ENCODE results near the gene FAIM. TPM values are rescaled to one million over a fixed set of nuclear protein-coding genes. Genes with fewer than 3 reads are reported as not detected.

Gene FAIM
- total and polyA plus RNA-seq, 2 donors = 25.1 to 42.2 TPM

DNA sequence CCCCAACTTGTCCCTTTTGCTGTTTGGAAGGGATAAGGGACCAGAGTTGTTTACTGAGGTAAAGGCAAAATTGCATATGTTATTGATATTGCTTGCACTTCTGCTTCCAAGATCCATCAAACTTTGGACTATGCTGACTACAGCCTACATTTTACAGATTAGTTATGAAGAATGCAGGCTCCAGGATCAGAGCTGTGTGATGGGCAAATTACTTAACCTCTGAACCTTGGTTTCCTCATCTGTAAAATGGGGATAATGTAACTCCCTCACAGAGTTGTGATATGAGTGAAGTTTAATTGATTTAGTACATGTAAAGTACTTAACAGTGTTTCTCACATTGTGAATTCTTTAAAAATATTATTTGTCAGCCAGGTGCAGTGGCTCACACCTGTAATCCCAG is 15.9 kb downstream of the FAIM start:
- DNase-seq (ENCODE audit: low read depth in 6 of 9, low spot score in 9 of 9) = no peak
- H3K4me3 ChIP-seq (ENCODE audit: low read length in 2 of 2) = no peak overlapping the region
- peaks cover 4 to 6% of the 10 kb centered on the region in 2 donors for H3K36me3 ChIP-seq (ENCODE audit: control insufficient read depth in 2 of 2, insufficient read depth in 2 of 2, low read length in 1 of 2)
- H3K4me1 ChIP-seq (ENCODE audit: control insufficient read depth in 2 of 2, insufficient read depth in 2 of 2, low read length in 2 of 2) = no peaks in the 10 kb centered on the region
- H3K27ac ChIP-seq (ENCODE audit: low read depth in 1 of 2, low read length in 1 of 2) = no peak overlapping the region
- H3K9me3 ChIP-seq (ENCODE audit: control insufficient read depth in 2 of 2, insufficient read depth in 1 of 2, low read length in 1 of 2) = no peaks in the 10 kb centered on the region
- no peaks in the 10 kb centered on the region for H3K27me3 ChIP-seq (ENCODE audit: control insufficient read depth in 2 of 2, insufficient read depth in 1 of 2, low read length in 1 of 2)

DNA sequence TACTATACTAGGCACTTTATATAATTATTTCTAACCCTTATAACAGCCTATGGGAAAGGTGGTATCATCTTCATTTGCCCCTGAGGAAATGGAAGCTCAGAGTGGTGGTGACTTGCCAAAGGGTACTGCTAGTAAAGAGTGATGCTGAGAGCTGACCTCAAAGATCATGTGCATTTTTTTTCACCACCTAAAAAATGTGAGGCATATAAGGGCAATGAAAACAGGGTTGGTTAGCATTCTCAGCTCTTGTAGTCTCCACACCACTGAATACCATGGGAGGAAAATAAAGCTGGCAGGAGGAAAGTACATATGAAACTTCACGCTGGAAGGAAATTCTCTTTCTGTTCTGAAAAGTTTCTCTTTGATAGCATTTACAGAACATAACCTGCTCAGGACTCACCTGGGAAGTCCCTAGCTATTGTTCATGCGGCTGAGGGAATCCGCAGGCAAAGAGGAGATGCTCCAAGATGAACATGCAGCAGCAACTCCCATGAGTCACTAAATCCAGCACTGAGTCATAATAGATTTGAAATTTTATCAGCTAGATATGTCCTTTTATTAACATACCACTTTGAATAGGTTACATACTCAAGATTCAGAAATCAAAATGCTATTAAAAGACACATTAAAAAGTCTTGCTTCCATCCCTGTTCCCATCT is 17.3 kb downstream of the FAIM start:
- Histone ChIP-seq H3K27me3 (ENCODE audit: control insufficient read depth in 2 of 2, insufficient read depth in 1 of 2, low read length in 1 of 2) (no peaks in the 10 kb centered on the region), H3K4me3 (ENCODE audit: low read length in 2 of 2) (no peak overlapping the region), H3K27ac (ENCODE audit: low read depth in 1 of 2, low read length in 1 of 2) (peak overlapping the region in 1 of 2 donors; percentile 69), H3K4me1 (ENCODE audit: control insufficient read depth in 2 of 2, insufficient read depth in 2 of 2, low read length in 2 of 2) (no peaks in the 10 kb centered on the region), H3K9me3 (ENCODE audit: control insufficient read depth in 2 of 2, insufficient read depth in 1 of 2, low read length in 1 of 2) (no peaks in the 10 kb centered on the region), H3K36me3 (ENCODE audit: control insufficient read depth in 2 of 2, insufficient read depth in 2 of 2, low read length in 1 of 2) (peaks cover 4 to 11% of the 10 kb centered on the region in 2 donors)
- peak in 1 of 9 donors; percentile 22 for DNase-seq (ENCODE audit: low read depth in 6 of 9, low spot score in 9 of 9)
- 96% methylated on average over 3 of the region's 3 CpGs for WGBS

DNA sequence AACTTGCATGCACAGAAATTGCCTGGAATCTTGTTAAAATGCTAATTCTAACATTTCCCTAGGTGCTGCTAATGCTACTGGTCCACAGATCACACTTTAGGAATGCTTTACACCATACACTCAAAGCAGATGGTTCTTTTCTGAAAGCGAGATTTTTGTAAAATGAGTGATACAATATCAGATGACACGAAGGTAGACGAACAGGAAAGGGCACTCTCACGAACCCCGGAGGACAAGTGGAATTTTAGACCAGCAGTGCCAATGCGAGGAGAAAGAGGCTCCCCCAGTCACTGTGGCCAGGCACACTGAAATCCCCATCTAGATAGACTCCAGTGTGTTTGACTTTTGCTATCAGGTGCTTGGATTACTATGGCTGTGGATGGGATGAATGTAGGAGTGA is 21.0 kb downstream of the FAIM start:
- WGBS = 81% methylated on average over 6 of the region's 6 CpGs

DNA sequence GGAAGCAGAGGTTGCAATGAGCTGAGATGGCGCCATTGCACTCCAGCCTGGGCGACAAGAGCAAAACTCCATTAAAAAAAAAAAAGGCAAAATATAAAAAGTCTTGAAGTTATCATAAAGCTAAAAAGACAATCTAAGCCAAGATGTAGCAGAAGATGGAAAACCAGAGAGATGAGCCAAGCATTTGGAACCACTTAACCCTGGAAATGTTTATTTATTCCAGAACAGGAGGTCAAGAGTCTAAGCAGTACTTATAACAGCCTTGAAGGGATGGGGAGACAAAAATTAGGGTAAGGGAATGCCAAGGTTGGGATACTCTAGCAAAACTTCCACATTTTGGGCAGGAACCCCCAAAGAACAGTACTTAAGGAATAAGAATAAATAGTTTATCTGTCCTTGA is 30.1 kb downstream of the FAIM start:
- 100% methylated on average over 2 of the region's 2 CpGs for WGBS

More for the DNA sequence above, 21.0 kb downstream of the FAIM start:
- Histone ChIP-seq H3K4me3 (ENCODE audit: low read length in 2 of 2) (no peak overlapping the region), H3K4me1 (ENCODE audit: control insufficient read depth in 2 of 2, insufficient read depth in 2 of 2, low read length in 2 of 2) (no peaks in the 10 kb centered on the region), H3K27me3 (ENCODE audit: control insufficient read depth in 2 of 2, insufficient read depth in 1 of 2, low read length in 1 of 2) (no peaks in the 10 kb centered on the region), H3K9me3 (ENCODE audit: control insufficient read depth in 2 of 2, insufficient read depth in 1 of 2, low read length in 1 of 2) (no peaks in the 10 kb centered on the region), H3K27ac (ENCODE audit: low read depth in 1 of 2, low read length in 1 of 2) (no peak overlapping the region), H3K36me3 (ENCODE audit: control insufficient read depth in 2 of 2, insufficient read depth in 2 of 2, low read length in 1 of 2) (peaks cover 11 to 23% of the 10 kb centered on the region in 2 donors)
- DNase-seq (ENCODE audit: low read depth in 6 of 9, low spot score in 9 of 9) = no peak

DNA sequence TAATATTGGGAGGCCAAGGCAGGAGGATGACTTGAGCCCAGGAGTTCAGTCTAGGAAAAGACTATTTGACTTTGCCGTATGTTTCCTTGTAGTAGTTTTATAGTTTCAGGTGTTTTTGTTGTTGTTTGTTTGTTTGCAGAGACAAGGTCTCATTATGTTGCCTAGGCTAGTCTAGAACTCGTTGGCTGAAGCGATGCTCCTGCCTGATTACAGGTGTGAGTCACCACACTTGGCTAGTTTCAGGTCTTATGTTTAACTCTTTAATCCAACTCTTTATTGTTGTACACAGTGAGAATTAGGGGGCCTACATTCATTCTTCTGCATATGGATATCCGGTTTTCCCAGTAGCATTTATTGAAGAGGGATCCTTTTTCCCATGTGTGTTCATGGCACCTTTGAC is 32.0 kb downstream of the FAIM start:
- no peak overlapping the region for H3K27ac ChIP-seq (ENCODE audit: low read depth in 1 of 2, low read length in 1 of 2)
- no peaks in the 10 kb centered on the region for H3K4me1 ChIP-seq (ENCODE audit: control insufficient read depth in 2 of 2, insufficient read depth in 2 of 2, low read length in 2 of 2)
- no peak for DNase-seq (ENCODE audit: low read depth in 6 of 9, low spot score in 9 of 9)
- H3K27me3 ChIP-seq (ENCODE audit: control insufficient read depth in 2 of 2, insufficient read depth in 1 of 2, low read length in 1 of 2) = no peaks in the 10 kb centered on the region
- 98% methylated on average over 4 of the region's 4 CpGs for WGBS
- peaks cover 0 to 3% of the 10 kb centered on the region in 2 donors for H3K9me3 ChIP-seq (ENCODE audit: control insufficient read depth in 2 of 2, insufficient read depth in 1 of 2, low read length in 1 of 2)
- peaks cover 0 to 3% of the 10 kb centered on the region in 2 donors for H3K36me3 ChIP-seq (ENCODE audit: control insufficient read depth in 2 of 2, insufficient read depth in 2 of 2, low read length in 1 of 2)
- no peak overlapping the region for H3K4me3 ChIP-seq (ENCODE audit: low read length in 2 of 2)

More for the DNA sequence above, 30.1 kb downstream of the FAIM start:
- Histone ChIP-seq H3K27ac (ENCODE audit: low read depth in 1 of 2, low read length in 1 of 2) (no peak overlapping the region), H3K27me3 (ENCODE audit: control insufficient read depth in 2 of 2, insufficient read depth in 1 of 2, low read length in 1 of 2) (no peaks in the 10 kb centered on the region), H3K4me1 (ENCODE audit: control insufficient read depth in 2 of 2, insufficient read depth in 2 of 2, low read length in 2 of 2) (no peaks in the 10 kb centered on the region), H3K9me3 (ENCODE audit: control insufficient read depth in 2 of 2, insufficient read depth in 1 of 2, low read length in 1 of 2) (no peaks in the 10 kb centered on the region), H3K4me3 (ENCODE audit: low read length in 2 of 2) (no peak overlapping the region), H3K36me3 (ENCODE audit: control insufficient read depth in 2 of 2, insufficient read depth in 2 of 2, low read length in 1 of 2) (peaks cover 5 to 6% of the 10 kb centered on the region in 2 donors)
- DNase-seq (ENCODE audit: low read depth in 6 of 9, low spot score in 9 of 9) = no peak

DNA sequence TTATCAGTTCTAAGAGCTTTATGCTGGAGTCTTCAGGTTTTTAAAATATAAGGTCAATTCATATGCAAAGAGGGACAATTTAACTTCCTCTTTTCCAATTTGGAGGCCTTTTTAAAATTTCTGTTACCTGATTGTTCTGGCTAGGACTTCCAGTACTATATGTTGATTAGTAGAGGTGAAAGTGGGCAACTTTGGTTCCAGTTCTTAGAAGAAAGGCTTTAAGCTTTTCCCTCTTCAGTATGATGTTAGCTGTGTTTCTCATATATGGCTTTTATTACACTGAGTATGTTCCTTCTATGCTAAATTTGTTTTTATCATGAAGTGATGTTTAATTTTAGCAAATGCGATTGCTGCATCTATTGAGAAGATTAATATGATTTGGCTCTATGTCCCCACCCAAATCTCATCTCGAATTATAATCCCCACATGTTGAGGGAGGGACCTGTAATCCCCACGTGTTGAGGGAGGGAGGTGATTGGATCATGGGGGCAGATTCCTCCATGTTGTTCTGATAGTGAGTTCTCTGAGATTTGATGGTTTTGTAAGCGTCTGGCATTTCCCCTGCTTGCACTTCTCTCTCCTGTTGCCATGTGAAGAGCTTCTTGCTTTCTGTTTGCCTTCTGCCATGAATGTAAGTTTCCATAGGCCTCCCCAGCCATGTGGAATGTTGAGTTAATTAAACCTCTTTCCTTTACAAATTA is 33.8 kb downstream of the FAIM start:
- Histone ChIP-seq H3K36me3 (ENCODE audit: control insufficient read depth in 2 of 2, insufficient read depth in 2 of 2, low read length in 1 of 2) (no peaks in the 10 kb centered on the region), H3K4me3 (ENCODE audit: low read length in 2 of 2) (no peak overlapping the region), H3K27ac (ENCODE audit: low read depth in 1 of 2, low read length in 1 of 2) (no peak overlapping the region), H3K27me3 (ENCODE audit: control insufficient read depth in 2 of 2, insufficient read depth in 1 of 2, low read length in 1 of 2) (no peaks in the 10 kb centered on the region), H3K9me3 (ENCODE audit: control insufficient read depth in 2 of 2, insufficient read depth in 1 of 2, low read length in 1 of 2) (peaks cover 0 to 3% of the 10 kb centered on the region in 2 donors), H3K4me1 (ENCODE audit: control insufficient read depth in 2 of 2, insufficient read depth in 2 of 2, low read length in 2 of 2) (no peaks in the 10 kb centered on the region)
- DNase-seq (ENCODE audit: low read depth in 6 of 9, low spot score in 9 of 9) = no peak
- WGBS = 95% methylated on average over 4 of the region's 4 CpGs

DNA sequence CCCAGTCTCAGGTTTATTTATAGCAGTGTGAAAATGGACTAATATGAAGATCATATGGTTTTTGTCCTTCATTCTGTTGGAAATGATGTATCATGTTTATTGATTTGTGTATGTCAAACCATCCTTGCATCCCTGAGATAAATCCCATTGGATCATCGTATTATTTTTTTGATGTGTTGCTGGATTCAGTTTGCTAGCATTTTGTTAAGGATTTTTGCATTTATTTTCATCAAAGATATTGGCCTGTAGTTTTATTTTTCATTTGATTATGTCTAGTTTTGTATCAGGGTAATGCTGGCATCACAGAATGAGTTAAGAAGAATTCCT is 34.3 kb downstream of the FAIM start:
- WGBS = 99% methylated on average over 1 of the region's 1 CpG
- DNase-seq (ENCODE audit: low read depth in 6 of 9, low spot score in 9 of 9) = no peak
- Histone ChIP-seq H3K4me1 (ENCODE audit: control insufficient read depth in 2 of 2, insufficient read depth in 2 of 2, low read length in 2 of 2) (no peaks in the 10 kb centered on the region), H3K4me3 (ENCODE audit: low read length in 2 of 2) (no peak overlapping the region), H3K27me3 (ENCODE audit: control insufficient read depth in 2 of 2, insufficient read depth in 1 of 2, low read length in 1 of 2) (no peaks in the 10 kb centered on the region), H3K9me3 (ENCODE audit: control insufficient read depth in 2 of 2, insufficient read depth in 1 of 2, low read length in 1 of 2) (peaks cover 0 to 3% of the 10 kb centered on the region in 2 donors), H3K27ac (ENCODE audit: low read depth in 1 of 2, low read length in 1 of 2) (no peak overlapping the region), H3K36me3 (ENCODE audit: control insufficient read depth in 2 of 2, insufficient read depth in 2 of 2, low read length in 1 of 2) (no peaks in the 10 kb centered on the region)

DNA sequence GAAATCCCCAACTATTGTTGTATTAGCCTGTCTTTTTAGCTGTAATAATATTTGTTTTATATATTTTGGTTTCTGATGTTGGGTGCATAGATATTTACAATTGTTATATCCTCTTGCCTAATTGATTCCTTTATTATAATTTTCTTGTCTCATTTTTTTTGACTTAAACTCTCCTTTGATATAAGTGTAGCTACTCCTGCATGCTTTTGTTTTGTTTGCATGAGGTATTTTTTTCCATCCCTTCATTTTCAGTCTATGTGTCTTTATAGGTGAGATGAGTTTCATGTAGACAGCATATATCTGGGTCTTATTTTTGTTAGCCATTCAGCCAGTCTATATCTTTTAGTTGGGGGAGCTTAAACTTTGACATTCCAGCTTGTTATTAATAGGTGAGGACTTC is 37.4 kb downstream of the FAIM start:
- DNase-seq (ENCODE audit: low read depth in 6 of 9, low spot score in 9 of 9) = no peak
- peaks cover 0 to 12% of the 10 kb centered on the region in 2 donors for H3K9me3 ChIP-seq (ENCODE audit: control insufficient read depth in 2 of 2, insufficient read depth in 1 of 2, low read length in 1 of 2)
- H3K27ac ChIP-seq (ENCODE audit: low read depth in 1 of 2, low read length in 1 of 2) = no peak overlapping the region
- no peaks in the 10 kb centered on the region for H3K27me3 ChIP-seq (ENCODE audit: control insufficient read depth in 2 of 2, insufficient read depth in 1 of 2, low read length in 1 of 2)
- H3K4me1 ChIP-seq (ENCODE audit: control insufficient read depth in 2 of 2, insufficient read depth in 2 of 2, low read length in 2 of 2) = no peaks in the 10 kb centered on the region
- peaks cover 15 to 17% of the 10 kb centered on the region in 2 donors for H3K36me3 ChIP-seq (ENCODE audit: control insufficient read depth in 2 of 2, insufficient read depth in 2 of 2, low read length in 1 of 2)
- H3K4me3 ChIP-seq (ENCODE audit: low read length in 2 of 2) = no peak overlapping the region

DNA sequence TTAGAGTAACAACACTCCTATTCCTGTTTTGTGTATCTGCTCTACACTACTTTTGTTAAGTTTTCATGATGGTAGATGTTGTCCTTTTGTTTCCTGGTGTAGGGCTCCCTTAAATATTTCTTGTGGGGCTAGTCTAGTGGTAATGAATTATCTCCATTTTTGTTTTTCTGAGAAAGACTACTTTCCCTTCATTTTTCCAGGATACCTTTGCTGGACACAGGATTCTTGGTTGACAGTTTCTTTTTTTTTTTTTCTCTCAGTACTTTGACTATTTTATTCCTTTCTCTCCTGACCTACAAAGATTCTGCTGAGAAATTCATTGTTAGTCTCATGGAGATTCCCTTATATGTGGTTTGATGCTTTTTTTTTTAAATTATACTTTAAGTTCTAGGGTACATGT is 37.9 kb downstream of the FAIM start:
- no peaks in the 10 kb centered on the region for H3K27me3 ChIP-seq (ENCODE audit: control insufficient read depth in 2 of 2, insufficient read depth in 1 of 2, low read length in 1 of 2)
- no peak overlapping the region for H3K27ac ChIP-seq (ENCODE audit: low read depth in 1 of 2, low read length in 1 of 2)
- peaks cover 15 to 17% of the 10 kb centered on the region in 2 donors for H3K36me3 ChIP-seq (ENCODE audit: control insufficient read depth in 2 of 2, insufficient read depth in 2 of 2, low read length in 1 of 2)
- no peaks in the 10 kb centered on the region for H3K4me1 ChIP-seq (ENCODE audit: control insufficient read depth in 2 of 2, insufficient read depth in 2 of 2, low read length in 2 of 2)
- peak in 1 of 9 donors; percentile 9 for DNase-seq (ENCODE audit: low read depth in 6 of 9, low spot score in 9 of 9)
- peaks cover 0 to 12% of the 10 kb centered on the region in 2 donors for H3K9me3 ChIP-seq (ENCODE audit: control insufficient read depth in 2 of 2, insufficient read depth in 1 of 2, low read length in 1 of 2)
- no peak overlapping the region for H3K4me3 ChIP-seq (ENCODE audit: low read length in 2 of 2)
